K562 (cell line): ENCODE data around the gene ROBO1.

Experiments used
- BDP1 ChIP-seq: IDR thresholded peaks from 3 replicates; pipeline ENCODE4 v1.6.1; 2011; ENCODE audit not compliant: insufficient read length, insufficient read depth
- CBX8 ChIP-seq: fragments of 200-600 bp; sonication (generic); IDR thresholded peaks from 2 replicates; pipeline ENCODE4 v1.6.1; 2012; ENCODE audit warnings: borderline replicate concordance, mixed run types, low read depth, mild to moderate bottlenecking, moderate library complexity, mixed read lengths, low read length, control low read depth, inconsistent platforms; ENCODE audit not compliant: poor library complexity, severe bottlenecking; ENCODE audit errors: extremely low read depth
- CTCF ChIP-seq, 3 experiments: IDR thresholded peaks in 2 of 3; conservative IDR thresholded peaks in 1 of 3; 2 replicates each; pipeline ENCODE4 v1.5.1; 2011 to 2012; ENCODE audit warnings: low read length in 3 of 3, mild to moderate bottlenecking in 3 of 3, control low read depth in 2 of 3, improper control_type of control experiment in 1 of 3, inconsistent platforms in 1 of 3, low read depth in 1 of 3, mixed read lengths in 1 of 3, moderate library complexity in 1 of 3; ENCODE audit not compliant: insufficient read depth in 2 of 3
- HNRNPH1 ChIP-seq: fragments of 200-400 bp; formaldehyde crosslinking; optimal IDR thresholded peaks from 2 replicates; pipeline ENCODE3; 2017; ENCODE audit warnings: low read depth, mild to moderate bottlenecking, low read length, moderate library complexity
- JUNB ChIP-seq: fragments of 450-650 bp; formaldehyde crosslinking; conservative IDR thresholded peaks from 2 replicates; pipeline ENCODE4 v1.4.0; 2020; ENCODE audit warnings: mild to moderate bottlenecking
- USF2 ChIP-seq: sonication (generic); formaldehyde crosslinking; IDR thresholded peaks from 2 replicates; pipeline ENCODE4 v1.5.0; 2020; ENCODE audit warnings: missing genetic modification reagents
- YY1 ChIP-seq, 3 experiments: IDR thresholded peaks; 2 replicates each; pipeline ENCODE4 v1.6.1; 2011; ENCODE audit warnings: low read length in 2 of 3, mild to moderate bottlenecking in 2 of 3, moderate library complexity in 2 of 3, borderline replicate concordance in 1 of 3, control low read depth in 1 of 3, low read depth in 1 of 3; ENCODE audit not compliant: insufficient read depth in 3 of 3, insufficient replicate concordance in 2 of 3, control insufficient read depth in 1 of 3, insufficient read length in 1 of 3; ENCODE audit errors: extremely low read depth in 1 of 3

GRCh38 chr3:78863306-78864203 is 904.2 kb downstream of the ROBO1 start:
- TF ChIP-seq CBX8, result no peak
- TF ChIP-seq USF2 (CRISPR knock-in tag), result no peak
- TF ChIP-seq JUNB (CRISPR knock-in tag), result no peak
- no peak for TF ChIP-seq CTCF (IDR thresholded peaks at IDR 0.05 in 2 of 3, conservative IDR thresholded peaks at IDR 0.05 in 1 of 3; ENCODE audit: insufficient read depth in 2 of 3, low read depth in 1 of 3, low read length in 3 of 3)
- no peak for TF ChIP-seq HNRNPH1
- TF ChIP-seq YY1 (IDR thresholded peaks at IDR 0.05; ENCODE audit: borderline replicate concordance in 1 of 3, control insufficient read depth in 1 of 3, extremely low read depth in 1 of 3, insufficient read depth in 3 of 3, insufficient read length in 1 of 3, insufficient replicate concordance in 2 of 3, low read depth in 1 of 3, low read length in 2 of 3), result no peak
- no peak for TF ChIP-seq BDP1
